Stimulated activated effector memory CD8-positive, alpha-beta T cell treated with anti-CD3 and anti-CD28 coated beads, Interleukin-12 subunit alpha, Interleukin-12 subunit beta, amount 100 ng/mL, for 72 hours (primary cell): ENCODE results near the gene SPOCK3.
"Not testable (repeated sequence)": the region's sequence is repeated elsewhere in the genome, so short reads cannot be mapped to it uniquely, and the experiment has no call there.

Experiments used
- ATAC-seq: fragments of 150-1000 bp; cut with Tn5 transposase; 2 replicates; pipeline ENCODE4 v1.10.0; 2021
- DNase-seq, 2 donors: peaks; one replicate each; pipeline ENCODE4 v3.0.0; 2021 to 2022; ENCODE audit warnings: low spot score in 2 of 2
- H3K27ac Mint-ChIP-seq: one replicate; pipeline ENCODE4 v1.8.0; 2022; ENCODE audit warnings: mild to moderate bottlenecking, mixed read lengths
- H3K36me3 Mint-ChIP-seq: one replicate; pipeline ENCODE4 v1.8.0; 2022; ENCODE audit warnings: mild to moderate bottlenecking, mixed read lengths
- H3K4me1 Mint-ChIP-seq: one replicate; pipeline ENCODE4 v1.8.0; 2022; ENCODE audit warnings: mixed read lengths
- H3K4me3 Mint-ChIP-seq: one replicate; pipeline ENCODE4 v1.8.0; 2022; ENCODE audit warnings: mild to moderate bottlenecking, mixed read lengths
- H3K9me3 Mint-ChIP-seq: one replicate; pipeline ENCODE4 v1.8.0; 2022; ENCODE audit warnings: mixed read lengths

The SPOCK3 gene

DNA sequence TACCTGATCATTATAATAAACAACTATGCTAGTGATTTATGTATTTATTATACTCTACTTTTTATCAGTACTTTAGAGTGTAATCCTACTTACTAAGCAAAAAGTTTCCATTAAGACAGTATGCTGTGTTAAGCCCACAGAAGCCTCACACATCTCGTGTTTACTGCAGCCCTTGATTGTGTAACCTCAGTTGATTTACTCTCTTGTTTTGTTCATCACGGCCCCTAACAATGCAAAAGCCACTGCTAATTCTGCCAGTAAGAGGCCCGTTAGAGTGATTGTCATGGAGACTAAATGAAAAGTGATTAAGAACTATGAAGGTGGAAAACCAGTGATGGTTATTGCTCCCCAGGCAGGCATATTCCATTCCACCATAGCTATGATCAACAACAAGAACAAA is 436.2 kb downstream of the SPOCK3 start:
- no peak overlapping the region for H3K4me3 Mint-ChIP-seq
- H3K36me3 Mint-ChIP-seq: no peaks in the 10 kb centered on the region
- H3K27ac Mint-ChIP-seq: no peak overlapping the region
- H3K4me1 Mint-ChIP-seq: no peaks in the 10 kb centered on the region
- no peak for ATAC-seq
- H3K9me3 Mint-ChIP-seq: peaks cover 6% of the 10 kb centered on the region
- DNase-seq: no peak

DNA sequence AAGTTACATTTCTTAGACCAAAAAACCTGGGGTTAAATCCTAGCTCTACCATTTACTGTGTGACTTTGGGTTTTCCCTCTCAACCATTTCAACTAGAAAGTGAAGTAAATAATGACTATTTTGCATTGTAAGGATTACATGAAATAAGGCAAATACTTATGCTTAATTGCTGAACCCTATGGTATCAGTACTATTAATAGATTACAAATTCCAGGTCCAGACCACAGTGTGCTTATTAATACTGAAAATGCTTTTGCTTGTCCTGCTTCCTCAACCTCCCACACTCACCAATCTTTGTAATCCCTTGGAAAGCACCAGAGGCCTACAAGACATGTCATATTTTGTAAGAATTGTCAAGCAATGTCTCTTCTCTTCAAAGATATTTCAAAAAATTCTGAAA is 456.5 kb downstream of the SPOCK3 start:
- Mint-ChIP-seq H3K4me1 (no peaks in the 10 kb centered on the region), H3K4me3 (no peak overlapping the region), H3K27ac (no peak overlapping the region), H3K9me3 (peaks cover 31% of the 10 kb centered on the region), H3K36me3 (no peaks in the 10 kb centered on the region)
- DNase-seq (no peak), ATAC-seq (no peak)

DNA sequence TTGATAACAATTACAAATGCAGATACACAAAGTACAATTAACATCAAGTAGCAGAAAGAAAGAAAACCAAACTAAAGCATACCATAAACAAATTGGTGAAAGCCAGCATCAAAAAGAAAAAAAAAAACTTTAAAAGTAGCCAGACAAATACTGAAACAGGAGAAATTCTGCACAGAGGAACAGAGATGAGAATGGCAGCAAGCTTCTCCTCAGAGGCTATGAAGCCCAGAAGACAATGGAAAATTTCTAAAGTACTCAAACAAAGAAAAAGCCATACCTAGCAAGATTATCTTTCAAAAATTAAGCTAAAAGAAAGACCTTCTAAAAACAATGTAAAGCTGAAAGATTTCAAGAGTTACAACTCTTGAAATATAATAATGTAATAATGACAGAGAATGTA is 471.3 kb downstream of the SPOCK3 start:
- ATAC-seq: no peak
- DNase-seq: no peak
- Mint-ChIP-seq H3K4me1 (no peaks in the 10 kb centered on the region), H3K9me3 (peaks cover 13% of the 10 kb centered on the region), H3K36me3 (no peaks in the 10 kb centered on the region), H3K4me3 (no peak overlapping the region), H3K27ac (no peak overlapping the region)

DNA sequence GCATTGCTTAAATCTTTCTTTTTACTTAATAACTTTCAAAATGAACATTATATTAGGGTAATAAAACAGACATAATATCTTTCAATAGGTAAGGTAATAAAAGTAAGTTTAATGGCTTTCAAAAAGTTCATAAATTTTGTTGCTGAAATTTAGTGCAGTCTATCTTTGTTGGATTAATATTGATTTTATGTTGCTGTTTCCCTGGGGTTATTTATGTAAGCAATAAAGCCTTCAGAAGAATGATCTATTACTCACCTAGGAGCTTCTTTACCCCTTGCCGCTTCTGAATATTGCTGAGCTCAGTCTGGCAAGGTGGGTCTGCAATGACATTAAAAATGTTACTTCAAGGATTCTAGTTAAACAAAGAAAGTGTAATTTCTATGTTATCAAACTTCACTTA is 492.6 kb downstream of the SPOCK3 start:
- ATAC-seq: no peak
- Mint-ChIP-seq H3K9me3 (peaks cover 15% of the 10 kb centered on the region), H3K4me1 (no peaks in the 10 kb centered on the region), H3K27ac (no peak overlapping the region), H3K4me3 (no peak overlapping the region), H3K36me3 (no peaks in the 10 kb centered on the region)
- no peak for DNase-seq

DNA sequence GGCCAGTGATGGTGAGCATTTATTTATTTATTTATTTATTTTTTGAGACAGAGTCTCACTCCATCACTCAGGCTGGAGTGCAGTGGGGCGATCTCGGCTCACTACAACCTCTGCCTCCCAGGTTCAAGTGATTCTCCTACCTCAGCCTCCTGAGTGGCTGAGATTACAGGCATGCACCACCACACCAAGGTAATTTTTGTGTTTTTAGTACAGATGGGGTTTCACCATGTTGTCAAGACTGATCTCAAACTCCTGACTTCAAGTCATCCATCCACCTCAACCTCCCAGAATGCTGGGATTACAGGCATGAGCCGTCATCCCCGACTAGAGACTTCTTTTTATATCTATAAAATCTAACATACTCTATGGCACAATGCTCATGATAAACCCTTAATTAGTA is 495.1 kb downstream of the SPOCK3 start:
- H3K27ac Mint-ChIP-seq, H3K4me1 Mint-ChIP-seq, ATAC-seq, H3K9me3 Mint-ChIP-seq, H3K4me3 Mint-ChIP-seq, H3K36me3 Mint-ChIP-seq, DNase-seq: not testable (repeated sequence)

DNA sequence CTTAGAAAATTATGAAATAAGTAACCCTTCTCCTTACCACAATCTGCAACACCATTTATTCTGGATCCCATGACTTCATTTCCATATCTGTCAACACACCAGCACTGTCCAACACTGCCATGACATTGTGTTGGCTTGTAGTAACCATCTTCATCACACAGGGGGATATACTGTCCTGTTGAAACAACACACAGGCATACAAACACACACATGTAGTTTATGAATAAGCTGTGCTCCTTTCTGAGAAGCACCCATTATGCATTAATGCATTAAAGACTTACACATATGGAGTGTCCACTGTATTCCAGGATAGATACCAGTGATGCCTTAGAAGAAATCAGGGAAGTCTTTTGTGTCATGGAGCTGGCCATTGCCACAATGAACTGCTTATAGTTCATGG is 496.9 kb downstream of the SPOCK3 start:
- H3K36me3 Mint-ChIP-seq: no peaks in the 10 kb centered on the region
- H3K4me1 Mint-ChIP-seq: no peaks in the 10 kb centered on the region
- no peak overlapping the region for H3K27ac Mint-ChIP-seq
- no peak overlapping the region for H3K4me3 Mint-ChIP-seq
- DNase-seq (no peak), ATAC-seq (no peak)
- H3K9me3 Mint-ChIP-seq: peaks cover 3% of the 10 kb centered on the region

DNA sequence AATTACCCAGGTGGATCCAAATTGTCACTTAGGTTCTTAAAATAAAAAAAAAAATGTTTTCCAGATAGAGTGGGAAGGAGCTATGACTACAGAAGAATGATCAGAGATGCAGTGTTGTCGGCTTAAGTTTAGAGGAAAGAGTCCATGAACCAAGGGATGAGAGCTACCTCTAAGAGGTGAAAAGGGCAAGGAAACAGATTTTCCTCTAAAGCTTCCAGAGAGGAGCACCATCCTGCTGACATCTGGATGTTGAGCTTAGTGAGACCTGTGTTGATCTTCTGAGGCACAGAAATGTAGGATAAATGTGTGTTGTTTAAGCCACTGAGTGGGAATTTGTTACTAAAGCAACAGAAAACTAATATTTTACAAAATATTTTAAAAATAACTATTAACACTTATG is 498.7 kb downstream of the SPOCK3 start:
- ATAC-seq: no peak
- Mint-ChIP-seq H3K9me3 (peaks cover 3% of the 10 kb centered on the region), H3K4me3 (no peak overlapping the region), H3K27ac (no peak overlapping the region), H3K36me3 (no peaks in the 10 kb centered on the region), H3K4me1 (no peaks in the 10 kb centered on the region)
- DNase-seq: no peak

DNA sequence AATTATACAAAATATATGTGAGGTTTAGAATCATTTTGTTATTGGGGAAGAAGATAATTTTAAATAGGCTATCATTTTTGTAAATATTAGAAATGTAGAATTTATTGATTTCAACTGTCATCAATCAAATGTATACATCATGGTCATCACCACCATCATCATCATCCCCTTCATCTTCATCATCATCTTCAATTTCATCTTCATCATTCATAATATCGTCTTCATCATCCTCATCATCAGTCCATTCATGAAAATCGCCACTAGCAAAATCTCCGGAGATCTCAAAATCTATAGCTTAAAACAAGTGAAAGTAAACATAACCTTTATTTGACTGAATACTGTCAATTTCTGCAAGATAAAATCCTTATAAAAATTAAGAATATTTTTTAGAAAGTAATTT is 499.5 kb downstream of the SPOCK3 start:
- H3K4me1 Mint-ChIP-seq: no peaks in the 10 kb centered on the region
- no peak overlapping the region for H3K4me3 Mint-ChIP-seq
- no peak for ATAC-seq

DNA sequence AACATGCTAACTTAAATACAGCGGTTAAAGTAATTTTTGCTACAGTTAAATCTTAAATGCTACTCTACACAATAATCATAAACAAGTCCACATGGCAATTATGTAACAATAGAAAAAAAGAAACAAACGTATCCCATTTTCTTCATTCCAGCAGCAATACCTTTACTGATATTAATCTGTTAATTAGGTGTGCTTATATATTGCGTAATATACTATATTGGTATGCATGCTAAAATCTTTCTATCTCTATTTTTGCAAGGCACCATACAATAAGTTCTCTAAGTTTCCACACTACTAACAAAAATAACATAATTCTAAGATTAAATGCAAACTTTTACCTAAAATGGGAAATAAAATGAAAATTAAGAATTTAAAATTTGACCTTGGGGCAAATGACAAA is 500.6 kb downstream of the SPOCK3 start:
- H3K4me1 Mint-ChIP-seq: no peaks in the 10 kb centered on the region
- H3K4me3 Mint-ChIP-seq: no peak overlapping the region
- H3K9me3 Mint-ChIP-seq: peaks cover 3% of the 10 kb centered on the region
- no peaks in the 10 kb centered on the region for H3K36me3 Mint-ChIP-seq
- H3K27ac Mint-ChIP-seq: no peak overlapping the region
- ATAC-seq (no peak), DNase-seq (no peak)

More for the DNA sequence above, 499.5 kb downstream of the SPOCK3 start:
- Mint-ChIP-seq H3K27ac (no peak overlapping the region), H3K9me3 (peaks cover 3% of the 10 kb centered on the region), H3K36me3 (no peaks in the 10 kb centered on the region)
- DNase-seq: no peak

DNA sequence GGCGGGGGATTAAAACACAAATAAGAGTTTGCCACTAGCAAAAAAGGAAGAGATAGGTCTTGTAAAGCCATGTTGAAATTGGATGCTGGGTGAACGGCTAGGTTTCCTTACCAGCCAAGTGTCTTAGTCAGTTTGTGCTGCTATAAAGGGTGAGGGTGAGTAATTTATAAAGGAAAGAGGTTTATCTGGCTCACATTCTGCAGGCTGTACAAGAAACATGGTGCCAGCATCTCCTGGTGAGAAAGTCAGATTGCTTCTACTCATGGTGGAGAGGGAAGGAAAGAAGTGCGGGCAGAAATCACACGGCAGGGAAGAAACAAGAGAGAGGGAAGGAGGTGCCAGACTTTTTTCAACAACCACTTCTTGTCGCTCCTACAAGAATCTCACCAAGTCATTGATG is 507.5 kb downstream of the SPOCK3 start:
- no peak overlapping the region for H3K4me3 Mint-ChIP-seq

DNA sequence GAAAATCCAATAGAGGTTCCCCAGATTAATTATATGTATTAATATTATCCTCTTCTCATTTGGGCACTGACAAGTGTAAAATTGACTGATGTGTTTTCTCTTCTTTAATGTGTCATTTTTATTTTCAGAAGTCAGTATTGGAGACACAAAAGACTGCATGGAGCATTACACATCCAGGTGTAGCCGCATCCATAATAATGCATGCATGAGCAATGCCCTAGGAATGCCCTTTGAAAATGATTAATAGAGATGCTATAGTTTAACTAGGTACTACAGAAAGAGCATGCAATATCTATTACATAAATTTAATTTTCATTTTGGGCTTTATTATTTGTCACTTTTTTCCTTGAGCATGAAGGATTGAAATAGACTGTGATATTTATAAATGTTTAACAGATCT is 509.9 kb downstream of the SPOCK3 start:
- DNase-seq: no peak
- no peaks in the 10 kb centered on the region for H3K36me3 Mint-ChIP-seq
- no peak overlapping the region for H3K27ac Mint-ChIP-seq
- H3K9me3 Mint-ChIP-seq: peaks cover 18% of the 10 kb centered on the region
- no peak overlapping the region for H3K4me3 Mint-ChIP-seq
- no peaks in the 10 kb centered on the region for H3K4me1 Mint-ChIP-seq
- ATAC-seq: no peak

More for the DNA sequence above, 507.5 kb downstream of the SPOCK3 start:
- peaks cover 4% of the 10 kb centered on the region for H3K9me3 Mint-ChIP-seq
- DNase-seq: no peak
- H3K4me1 Mint-ChIP-seq: no peaks in the 10 kb centered on the region
- no peaks in the 10 kb centered on the region for H3K36me3 Mint-ChIP-seq
- no peak for ATAC-seq
- H3K27ac Mint-ChIP-seq: no peak overlapping the region

DNA sequence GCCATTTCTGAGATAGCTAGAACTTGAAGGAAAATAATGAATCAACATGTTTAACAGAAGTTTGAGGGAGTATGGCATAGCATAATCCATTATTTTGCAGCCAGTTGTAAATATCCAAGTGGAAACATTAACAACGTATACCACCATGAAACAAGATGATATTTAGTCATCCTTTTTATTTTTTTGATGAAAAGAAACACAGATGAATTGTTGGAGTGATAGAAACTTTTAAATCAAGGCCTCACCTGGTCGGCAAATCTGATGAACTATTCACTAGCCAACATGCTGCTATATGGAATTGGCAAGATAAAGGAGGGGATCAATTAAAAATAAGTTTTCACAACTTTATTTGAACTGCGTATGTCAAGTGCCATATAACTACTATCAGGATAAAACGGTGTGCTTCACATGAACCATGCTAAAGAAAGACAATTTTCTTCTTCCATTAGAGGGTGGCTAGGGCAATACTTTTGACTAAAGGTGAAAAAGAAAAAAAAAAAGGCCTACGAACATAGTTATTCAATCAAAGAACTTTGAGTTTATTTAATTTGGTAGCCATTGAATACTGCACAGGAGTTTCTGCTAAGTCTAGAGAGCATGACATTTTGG is 510.7 kb downstream of the SPOCK3 start:
- Mint-ChIP-seq H3K36me3 (no peaks in the 10 kb centered on the region), H3K4me3 (no peak overlapping the region), H3K4me1 (no peaks in the 10 kb centered on the region), H3K9me3 (peaks cover 21% of the 10 kb centered on the region), H3K27ac (no peak overlapping the region)
- ATAC-seq (no peak), DNase-seq (no peak)

DNA sequence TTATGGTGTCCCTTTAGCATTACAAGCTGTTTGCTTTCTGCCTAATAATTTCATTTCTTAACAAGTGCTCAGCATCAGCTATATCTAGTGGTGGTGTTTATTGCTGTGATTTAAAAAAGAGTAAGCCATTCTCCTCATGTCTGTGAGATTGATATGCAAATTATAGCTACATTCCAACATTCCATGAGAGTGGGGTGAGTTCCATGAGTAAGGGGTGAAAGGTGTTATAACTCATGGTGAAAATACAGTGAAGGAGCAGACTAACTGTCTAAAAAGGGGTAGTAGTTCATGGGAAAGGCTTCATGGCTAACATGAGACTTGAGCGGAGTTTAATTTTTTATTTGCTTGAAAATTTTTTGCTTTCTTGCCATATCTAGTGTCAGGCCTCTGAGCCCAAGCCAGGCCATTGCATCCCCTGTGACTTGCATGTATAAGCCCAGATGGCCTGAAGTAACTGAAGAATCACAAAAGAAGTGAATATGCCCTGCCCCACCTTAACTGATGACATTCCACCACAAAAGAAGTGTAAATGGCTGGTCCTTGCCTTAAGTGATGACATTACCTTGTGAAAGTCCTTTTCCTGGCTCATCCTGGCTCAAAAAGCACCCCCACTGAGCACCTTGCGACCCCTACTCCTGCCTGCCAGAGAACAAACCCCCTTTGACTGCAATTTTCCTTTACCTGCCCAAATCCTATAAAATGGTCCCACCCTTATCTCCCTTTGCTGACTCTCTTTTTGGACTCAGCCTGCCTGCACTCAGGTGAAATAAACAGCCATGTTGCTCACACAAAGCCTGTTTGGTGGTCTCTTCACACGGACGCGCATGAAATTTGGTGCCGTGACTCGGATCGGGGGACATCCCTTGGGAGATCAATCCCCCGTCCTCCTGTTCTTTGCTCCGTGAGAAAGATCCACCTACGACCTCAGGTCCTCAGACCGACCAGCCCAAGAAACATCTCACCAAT is 518.3 kb downstream of the SPOCK3 start:
- not testable (repeated sequence) for H3K36me3 Mint-ChIP-seq, ATAC-seq, DNase-seq, H3K27ac Mint-ChIP-seq, H3K4me1 Mint-ChIP-seq, H3K4me3 Mint-ChIP-seq
- H3K9me3 Mint-ChIP-seq: peaks cover 54% of the 10 kb centered on the region

DNA sequence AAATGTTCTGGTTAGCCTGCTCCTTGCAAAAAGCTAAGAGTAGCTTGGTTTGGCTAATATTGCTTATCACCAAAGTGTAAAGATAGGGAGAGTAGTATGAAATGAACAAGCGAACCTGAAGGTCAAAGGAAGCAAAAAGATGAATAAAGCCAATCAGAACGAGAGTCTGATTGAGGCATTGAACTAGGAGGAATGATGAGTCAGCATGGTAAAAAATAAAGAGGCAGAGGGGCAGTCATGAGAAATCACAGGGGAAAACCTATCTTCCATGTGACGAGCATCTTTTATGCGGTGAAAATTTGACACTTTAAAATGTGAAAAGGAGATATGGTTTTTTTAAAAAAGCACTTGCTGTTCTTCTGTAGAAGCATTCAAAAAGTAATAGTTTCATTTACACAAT is 533.7 kb downstream of the SPOCK3 start:
- peaks cover 16% of the 10 kb centered on the region for H3K9me3 Mint-ChIP-seq
- no peaks in the 10 kb centered on the region for H3K36me3 Mint-ChIP-seq
- no peak for DNase-seq
- no peak overlapping the region for H3K27ac Mint-ChIP-seq
- ATAC-seq: no peak
- H3K4me1 Mint-ChIP-seq: no peaks in the 10 kb centered on the region
- no peak overlapping the region for H3K4me3 Mint-ChIP-seq

DNA sequence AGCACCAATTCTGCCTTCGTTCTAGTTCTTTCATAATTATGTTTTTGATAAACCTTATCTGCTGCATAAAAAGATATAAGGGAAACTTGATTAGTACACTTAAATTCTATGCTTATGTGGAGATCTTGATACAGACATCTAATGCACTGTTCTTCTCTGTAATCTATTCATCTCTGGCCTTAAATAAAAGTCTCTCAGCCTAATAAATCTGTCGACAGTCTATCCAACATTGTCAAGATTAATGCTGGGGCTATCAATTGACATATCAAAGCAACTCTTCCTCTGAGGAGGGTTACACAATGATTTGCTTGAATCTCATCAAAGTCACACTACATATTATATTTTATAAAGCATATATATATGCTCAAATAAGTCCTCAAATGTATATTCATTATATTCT is 545.5 kb downstream of the SPOCK3 start:
- no peaks in the 10 kb centered on the region for H3K4me1 Mint-ChIP-seq
- no peak for ATAC-seq
- H3K9me3 Mint-ChIP-seq: peaks cover 22% of the 10 kb centered on the region
- no peaks in the 10 kb centered on the region for H3K36me3 Mint-ChIP-seq
- H3K4me3 Mint-ChIP-seq: no peak overlapping the region
- H3K27ac Mint-ChIP-seq: no peak overlapping the region
- DNase-seq: no peak

DNA sequence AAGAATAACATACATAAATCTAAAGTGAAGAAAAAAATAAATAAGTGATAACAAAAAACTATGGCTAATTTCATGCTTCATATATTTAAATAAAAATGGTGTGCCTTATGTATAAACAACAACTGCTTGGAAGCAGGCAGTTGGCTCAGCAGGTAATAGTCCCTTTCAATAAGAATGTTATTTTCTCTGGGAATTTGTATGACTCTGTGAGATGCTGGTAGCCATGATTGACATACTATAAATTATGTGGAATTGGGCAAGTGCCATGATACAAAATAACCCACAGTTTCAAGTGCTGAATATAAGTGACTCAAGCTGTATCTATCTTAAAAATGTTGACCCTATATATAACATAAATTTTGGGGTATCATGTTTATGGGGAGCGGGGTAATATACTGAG is 546.5 kb downstream of the SPOCK3 start:
- no peak overlapping the region for H3K27ac Mint-ChIP-seq
- ATAC-seq (no peak), DNase-seq (no peak)
- H3K4me3 Mint-ChIP-seq: no peak overlapping the region
- H3K36me3 Mint-ChIP-seq: no peaks in the 10 kb centered on the region
- no peaks in the 10 kb centered on the region for H3K4me1 Mint-ChIP-seq
- H3K9me3 Mint-ChIP-seq: peaks cover 22% of the 10 kb centered on the region
